ENCODE measurements around the gene NREP.

Gene NREP

GRCh38 chr5:111764019-111764418 is 7.0 kb upstream of the NREP start:
- DNase-seq, result no peak

DNA sequence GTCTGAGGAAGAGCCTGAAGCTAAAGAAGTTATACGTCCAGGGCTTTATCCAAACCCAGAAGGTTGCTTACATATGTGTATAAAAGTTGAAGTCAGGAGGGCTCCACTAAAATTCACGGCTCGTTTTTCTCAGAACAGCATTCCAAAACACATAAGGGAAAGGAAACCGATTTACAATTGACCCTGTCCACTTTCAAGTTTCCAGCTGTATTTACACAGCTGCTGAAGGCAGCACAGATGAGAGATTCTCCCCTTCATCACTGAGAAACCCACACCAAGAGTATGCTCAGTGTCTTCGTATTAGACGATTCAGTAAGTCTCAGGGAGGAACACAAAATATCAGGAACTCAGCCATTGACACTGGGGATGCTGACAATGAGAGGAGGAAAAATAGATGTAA is 5.9 kb upstream of the NREP start:
- DNase-seq, result no peak

DNA sequence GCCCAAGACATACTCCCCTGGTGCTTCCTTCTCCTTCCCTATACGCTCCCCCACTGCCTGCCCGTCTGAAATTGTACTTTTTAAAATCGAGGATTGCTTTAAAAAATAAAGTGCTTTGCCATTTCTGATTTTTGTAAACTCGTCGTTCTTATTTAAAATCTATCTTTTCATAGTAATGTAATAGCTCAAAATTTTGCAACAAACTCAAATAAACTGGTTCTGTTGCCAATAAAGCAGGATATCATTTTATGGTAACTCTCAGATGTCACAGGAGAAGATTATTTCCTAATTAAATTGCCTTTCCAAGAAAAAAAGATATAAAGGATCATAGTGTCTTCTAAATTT is 1.3 kb upstream of the NREP start:
- DNase-seq, result no peak

- DNase-seq, result peak; percentile 79
These were observed 625 bp upstream of the NREP start for GRCh38 chr5:111757355-111758283.

- no peak for DNase-seq
These were observed 1.0 kb downstream of the NREP start for GRCh38 chr5:111755942-111756381.

DNA sequence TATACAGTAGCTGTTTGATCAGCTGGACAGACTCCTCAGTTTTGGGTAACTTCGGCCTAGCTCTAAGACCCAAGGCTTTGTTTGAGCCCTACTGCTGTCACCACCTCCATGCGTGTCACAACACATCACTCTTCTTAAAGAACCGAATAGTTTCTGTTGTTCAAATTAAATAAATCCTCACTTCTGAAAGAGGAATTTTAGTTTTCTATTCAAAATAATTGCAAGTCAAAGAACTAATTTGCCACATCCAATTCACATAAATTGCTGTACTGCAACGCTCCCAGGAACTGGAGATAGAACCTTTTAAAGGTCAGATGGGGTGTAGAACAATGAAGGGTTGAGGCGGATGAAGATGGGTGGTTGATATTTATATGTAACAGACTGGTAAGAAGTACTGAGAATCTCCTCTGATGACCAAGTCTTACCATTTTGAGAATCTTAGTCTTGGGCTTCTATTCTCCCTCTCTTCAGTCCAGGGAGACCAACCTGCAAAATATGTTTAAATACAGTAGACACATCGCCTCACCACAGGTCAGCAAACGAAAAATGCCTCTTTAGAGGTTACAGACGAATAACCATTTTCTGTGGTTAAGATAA is 1.6 kb downstream of the NREP start:
- DNase-seq, result no peak

DNA sequence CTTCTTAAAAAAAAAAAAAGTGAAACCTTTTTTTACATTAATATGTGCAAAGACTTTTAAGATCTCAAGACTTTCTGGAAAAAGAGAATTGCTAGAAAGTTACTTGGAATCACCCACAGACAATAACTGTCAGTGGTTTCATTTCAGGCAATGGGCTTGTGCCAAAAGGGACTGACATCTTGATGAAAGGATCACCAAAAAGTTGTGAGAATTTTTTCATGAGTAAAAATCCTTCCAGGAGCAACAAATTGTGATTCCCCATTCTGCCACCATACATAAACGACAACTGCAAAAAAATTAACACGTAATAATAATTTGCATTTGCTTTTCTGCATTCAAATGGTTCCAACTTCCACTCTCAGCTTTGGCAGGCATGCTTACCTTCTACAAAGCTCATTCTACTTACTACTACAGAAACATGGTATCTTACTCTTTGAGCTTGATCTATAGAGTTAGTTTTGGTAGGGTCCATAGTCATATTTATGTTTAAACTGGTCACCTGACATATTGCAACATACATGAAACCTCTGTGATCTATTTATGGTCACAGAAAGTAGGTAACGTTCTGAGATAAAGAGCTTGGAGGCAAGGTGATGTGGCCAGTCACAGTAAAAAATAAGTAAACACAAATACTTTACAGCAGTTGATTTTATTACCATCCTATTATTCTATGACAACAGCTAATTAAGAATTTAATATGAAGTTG is 3.0 kb downstream of the NREP start:
- no peak for DNase-seq

GRCh38 chr5:111752426-111752965 is 4.5 kb downstream of the NREP start:
- DNase-seq, result no peak

DNA sequence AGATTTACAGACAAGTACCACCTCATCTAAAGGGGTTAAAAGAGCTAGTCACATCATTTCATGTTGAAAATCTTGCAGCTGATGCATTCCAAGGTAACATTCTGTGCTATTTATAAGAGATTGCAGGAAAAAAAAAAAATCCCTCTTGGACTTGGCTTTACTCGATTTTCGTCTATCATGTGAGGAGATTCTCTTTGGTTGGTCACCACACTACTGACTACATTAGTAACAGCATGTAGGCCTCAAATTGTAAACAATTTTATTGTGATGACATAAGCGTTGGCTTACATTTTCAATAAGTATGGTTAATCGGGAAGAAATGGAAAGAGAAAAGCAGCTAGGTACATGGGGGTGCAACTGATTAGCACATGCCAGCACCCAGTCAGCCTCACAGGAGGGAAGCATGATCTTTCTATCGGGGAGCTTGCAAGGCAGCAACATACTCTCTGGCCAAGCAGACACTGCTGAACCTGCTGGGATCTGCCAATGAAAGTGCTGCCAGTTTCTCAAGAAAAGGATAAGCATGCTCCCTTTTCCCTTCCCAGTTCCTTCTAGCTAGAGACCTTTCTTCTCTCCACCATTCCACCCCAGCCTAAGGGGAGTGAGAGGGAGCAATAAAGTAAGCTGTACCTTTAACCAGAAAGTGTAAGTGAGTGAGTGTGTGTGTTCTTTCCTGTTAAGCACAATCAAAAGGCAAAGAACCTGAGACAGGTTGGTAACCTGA is 7.5 kb downstream of the NREP start:
- DNase-seq, result no peak

GRCh38 chr5:111748304-111748763 is 8.7 kb downstream of the NREP start:
- DNase-seq, result no peak

- no peak for DNase-seq
These were observed 9.7 kb downstream of the NREP start for GRCh38 chr5:111747337-111747736.

- DNase-seq, result no peak
These were observed 10.2 kb downstream of the NREP start for GRCh38 chr5:111746791-111747190.

DNA sequence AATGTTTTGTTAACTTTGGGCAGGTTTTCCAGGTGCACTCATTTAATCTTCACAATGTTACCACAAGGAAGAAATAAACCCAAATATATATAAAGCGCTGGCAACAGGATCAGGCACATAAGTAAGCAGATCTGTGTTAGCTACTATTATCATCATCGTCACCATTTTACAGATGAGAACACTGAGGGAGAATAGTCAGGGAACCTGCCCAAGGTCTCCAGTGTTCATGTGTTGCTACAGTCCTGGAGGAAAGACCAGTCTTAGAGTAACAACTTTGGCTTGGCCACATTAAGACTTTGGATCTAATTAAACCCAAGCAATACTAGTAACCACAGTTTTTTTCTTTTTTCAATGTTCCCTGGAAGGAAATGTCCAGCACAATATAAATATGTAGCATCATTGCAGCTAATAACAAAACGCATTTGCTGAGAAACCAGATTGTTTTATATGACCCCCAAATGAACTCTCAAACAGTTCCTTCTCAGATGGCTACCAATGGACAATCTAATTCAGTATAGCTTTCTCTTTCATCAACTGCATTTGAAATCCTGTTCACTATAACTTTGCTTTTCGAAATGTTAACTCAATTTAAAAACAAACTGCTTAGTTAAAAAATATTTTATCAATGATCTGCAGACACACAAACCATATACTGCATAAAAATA is 11.8 kb downstream of the NREP start:
- no peak for DNase-seq

DNA sequence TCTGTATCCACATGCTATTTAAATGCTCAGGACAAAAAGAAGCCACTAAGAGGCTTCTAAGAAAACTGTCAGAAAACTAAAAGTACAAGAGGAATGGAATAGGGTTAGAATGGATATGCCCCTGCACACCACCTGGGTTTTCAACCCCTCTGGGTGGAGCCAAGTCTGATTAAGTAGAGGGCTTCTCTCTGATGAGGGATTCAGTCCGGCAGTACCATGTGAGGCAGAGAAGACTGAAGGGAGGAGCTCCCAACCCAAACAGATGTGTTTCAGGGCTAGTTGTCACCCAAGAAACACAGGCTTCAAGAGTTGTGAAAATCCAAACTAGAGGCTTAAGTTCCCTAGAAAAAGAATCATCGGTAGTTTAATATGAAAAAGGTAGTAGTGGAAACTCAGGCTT is 12.5 kb downstream of the NREP start:
- no peak for DNase-seq

- no peak for DNase-seq
These were observed 13.0 kb downstream of the NREP start for GRCh38 chr5:111743988-111744387.

DNA sequence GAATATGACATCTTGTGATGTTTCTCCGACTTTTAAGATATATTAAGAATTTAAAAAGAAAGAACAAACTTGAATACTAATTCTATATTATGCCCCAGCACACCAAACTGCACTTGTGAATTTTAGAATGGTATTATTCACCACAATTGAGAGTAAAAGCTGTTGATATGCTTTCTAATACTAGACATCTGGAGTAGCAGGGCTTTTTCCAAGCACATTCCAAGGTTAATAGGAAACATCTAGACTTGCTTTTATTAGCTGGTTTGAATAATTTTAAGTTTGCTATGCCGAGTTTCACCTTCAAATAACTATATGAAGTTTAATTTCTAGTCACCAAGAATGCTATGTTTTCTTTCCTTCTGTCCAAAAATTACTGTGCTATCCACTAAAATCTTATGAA is 13.5 kb downstream of the NREP start:
- DNase-seq, result no peak

GRCh38 chr5:111742177-111742994 is 14.6 kb downstream of the NREP start:
- no peak for DNase-seq

DNA sequence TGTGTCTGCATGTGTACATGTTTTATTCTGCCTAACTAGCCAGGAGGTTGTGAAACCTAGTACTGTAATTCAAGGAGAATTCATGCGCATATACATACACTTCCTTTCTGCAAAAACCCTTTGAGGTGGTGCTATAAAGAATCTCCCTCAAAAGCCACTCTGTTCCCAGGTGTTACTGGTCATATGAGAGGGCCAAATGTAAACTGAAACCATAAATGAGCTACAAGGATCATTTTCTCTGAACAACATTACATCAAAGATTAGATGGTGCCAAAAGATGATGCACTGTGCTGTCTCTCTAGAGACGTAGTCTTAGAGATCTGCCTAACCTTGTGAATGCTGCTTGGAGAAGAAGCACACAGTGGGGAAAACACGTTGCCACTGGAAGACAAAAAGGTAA is 15.7 kb downstream of the NREP start:
- DNase-seq, result no peak

DNA sequence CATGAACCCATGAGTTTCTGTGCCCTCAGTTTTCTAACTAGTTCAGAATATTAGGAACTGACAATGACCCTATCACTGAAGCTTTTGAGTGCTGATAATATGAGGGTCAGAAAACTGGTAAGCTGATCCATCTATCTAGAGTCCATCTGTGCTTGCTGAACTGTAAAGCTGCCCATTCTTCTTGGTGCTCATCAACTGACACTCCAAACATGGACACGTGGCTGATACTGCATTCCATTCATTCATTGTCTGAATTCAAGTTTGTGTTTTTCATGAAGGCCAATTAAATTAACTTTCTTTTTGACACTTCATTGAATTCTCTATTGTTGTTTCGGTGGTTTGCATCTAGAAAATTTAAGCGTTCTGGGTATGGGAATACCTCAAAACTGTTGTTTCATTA is 17.6 kb downstream of the NREP start:
- no peak for DNase-seq

- DNase-seq, result no peak
These were observed 18.9 kb downstream of the NREP start for GRCh38 chr5:111738118-111738517.

GRCh38 chr5:111737716-111738115 is 19.3 kb downstream of the NREP start:
- no peak for DNase-seq
